Nephron progenitor cell (in vitro differentiated cells): ENCODE data around the gene DTX1.

Experiments used
- DNase-seq: peaks from one replicate; pipeline ENCODE4 v3.0.0; 2021
- H3K27ac Mint-ChIP-seq: 2 replicates; pipeline ENCODE4 v1.8.0; 2021; ENCODE audit warnings: mild to moderate bottlenecking, moderate library complexity, mixed read lengths
- H3K27me3 Mint-ChIP-seq: 2 replicates; pipeline ENCODE4 v1.8.0; 2021; ENCODE audit warnings: mild to moderate bottlenecking, low read depth, mixed read lengths; ENCODE audit not compliant: poor library complexity
- H3K36me3 Mint-ChIP-seq: 2 replicates; pipeline ENCODE4 v1.8.0; 2021; ENCODE audit warnings: low read depth, mixed read lengths
- H3K4me1 Mint-ChIP-seq: 2 replicates; pipeline ENCODE4 v1.8.0; 2021; ENCODE audit warnings: mixed read lengths
- H3K4me3 Mint-ChIP-seq: 2 replicates; pipeline ENCODE4 v1.8.0; 2021; ENCODE audit warnings: mild to moderate bottlenecking, moderate library complexity, mixed read lengths
- H3K9me3 Mint-ChIP-seq: 2 replicates; pipeline ENCODE4 v1.8.0; 2021; ENCODE audit warnings: mild to moderate bottlenecking, moderate library complexity, mixed read lengths
- TF ChIP-seq, protein P1 (sequence below): fragments of 200-600 bp; sonication (generic); IDR thresholded peaks from 2 replicates; pipeline ENCODE4 v1.5.0; 2021; ENCODE audit warnings: antibody characterized with exemption

Gene DTX1

DNA sequence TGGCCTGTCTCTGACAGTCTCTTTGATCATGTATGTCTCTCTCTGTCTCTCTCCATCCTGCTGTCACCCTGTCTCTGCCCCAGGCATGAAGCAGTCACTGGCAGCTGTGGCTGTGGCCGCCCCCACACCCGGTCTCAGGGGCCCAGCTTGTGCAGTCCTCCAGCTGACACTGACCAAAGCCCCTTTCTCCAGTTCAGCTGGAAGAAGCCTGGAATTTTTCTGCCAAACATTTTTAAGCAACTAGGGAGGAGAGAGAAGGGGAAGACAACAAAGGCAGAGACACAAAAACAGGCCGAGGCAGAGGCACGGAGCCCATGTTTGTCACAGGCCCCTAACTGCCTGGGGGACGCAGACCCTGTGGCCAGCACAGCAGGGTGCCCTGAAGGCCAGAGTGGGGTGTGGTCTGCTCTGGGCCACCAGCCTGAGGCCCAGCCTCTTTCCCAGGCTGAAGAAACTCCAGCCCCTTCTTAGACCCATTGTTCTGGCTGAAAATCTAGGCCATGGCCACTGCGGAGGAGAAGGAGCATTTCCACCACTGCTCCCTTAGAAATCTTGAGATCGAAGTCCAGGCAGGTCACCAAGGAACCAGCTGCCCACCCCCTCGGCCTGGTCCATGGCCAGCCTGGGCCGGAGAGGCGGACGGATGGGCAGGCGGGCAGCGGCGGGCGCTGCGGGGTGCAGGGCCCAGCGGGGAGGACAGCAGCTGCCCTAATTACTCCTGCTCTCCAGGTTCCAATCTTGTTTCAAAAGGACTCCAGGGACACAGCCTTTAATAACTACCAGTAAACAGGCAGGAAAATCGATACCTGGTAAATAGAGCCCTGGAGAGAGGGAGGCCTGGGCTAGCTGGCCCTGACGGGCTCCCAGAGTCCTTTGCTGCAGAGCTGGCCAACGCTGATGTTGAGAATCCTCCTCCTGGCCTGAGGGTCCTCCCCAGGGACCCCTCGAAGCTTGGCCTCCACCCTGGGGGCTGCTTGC is 14.9 kb downstream of the DTX1 start:
- Mint-ChIP-seq H3K27ac (peak overlapping the region; percentile 28), H3K36me3 (no peaks in the 10 kb centered on the region), H3K27me3 (peaks cover 62% of the 10 kb centered on the region), H3K4me3 (no peak overlapping the region), H3K4me1 (peaks cover 24% of the 10 kb centered on the region), H3K9me3 (no peaks in the 10 kb centered on the region)
- TF ChIP-seq, protein P1, sequence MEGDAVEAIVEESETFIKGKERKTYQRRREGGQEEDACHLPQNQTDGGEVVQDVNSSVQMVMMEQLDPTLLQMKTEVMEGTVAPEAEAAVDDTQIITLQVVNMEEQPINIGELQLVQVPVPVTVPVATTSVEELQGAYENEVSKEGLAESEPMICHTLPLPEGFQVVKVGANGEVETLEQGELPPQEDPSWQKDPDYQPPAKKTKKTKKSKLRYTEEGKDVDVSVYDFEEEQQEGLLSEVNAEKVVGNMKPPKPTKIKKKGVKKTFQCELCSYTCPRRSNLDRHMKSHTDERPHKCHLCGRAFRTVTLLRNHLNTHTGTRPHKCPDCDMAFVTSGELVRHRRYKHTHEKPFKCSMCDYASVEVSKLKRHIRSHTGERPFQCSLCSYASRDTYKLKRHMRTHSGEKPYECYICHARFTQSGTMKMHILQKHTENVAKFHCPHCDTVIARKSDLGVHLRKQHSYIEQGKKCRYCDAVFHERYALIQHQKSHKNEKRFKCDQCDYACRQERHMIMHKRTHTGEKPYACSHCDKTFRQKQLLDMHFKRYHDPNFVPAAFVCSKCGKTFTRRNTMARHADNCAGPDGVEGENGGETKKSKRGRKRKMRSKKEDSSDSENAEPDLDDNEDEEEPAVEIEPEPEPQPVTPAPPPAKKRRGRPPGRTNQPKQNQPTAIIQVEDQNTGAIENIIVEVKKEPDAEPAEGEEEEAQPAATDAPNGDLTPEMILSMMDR: no peak
- no peak for DNase-seq

DNA sequence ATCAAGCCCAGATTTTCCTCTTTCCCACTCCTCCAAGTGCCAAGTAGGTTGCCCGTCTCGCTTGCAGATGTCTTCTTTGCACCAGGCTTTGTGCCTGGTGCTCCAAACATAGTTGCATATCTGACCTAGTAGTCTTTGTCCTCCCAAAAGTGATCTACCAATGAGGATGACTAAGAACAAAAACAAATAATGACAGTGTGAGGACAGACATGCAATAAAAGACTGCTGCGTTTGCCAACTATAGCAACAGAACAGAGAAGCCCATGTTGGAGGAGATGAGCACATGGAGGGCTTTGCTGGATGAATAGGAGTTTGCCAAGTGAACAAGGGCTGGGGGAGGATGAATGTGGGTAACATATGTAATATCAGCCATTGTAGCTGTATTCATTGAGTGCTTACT is 15.6 kb downstream of the DTX1 start:
- H3K9me3 Mint-ChIP-seq: no peaks in the 10 kb centered on the region
- TF ChIP-seq, protein P1: no peak
- no peak for DNase-seq
- H3K27ac Mint-ChIP-seq: no peak overlapping the region
- no peak overlapping the region for H3K4me3 Mint-ChIP-seq
- no peaks in the 10 kb centered on the region for H3K36me3 Mint-ChIP-seq
- peaks cover 64% of the 10 kb centered on the region for H3K27me3 Mint-ChIP-seq
- H3K4me1 Mint-ChIP-seq: peaks cover 24% of the 10 kb centered on the region

DNA sequence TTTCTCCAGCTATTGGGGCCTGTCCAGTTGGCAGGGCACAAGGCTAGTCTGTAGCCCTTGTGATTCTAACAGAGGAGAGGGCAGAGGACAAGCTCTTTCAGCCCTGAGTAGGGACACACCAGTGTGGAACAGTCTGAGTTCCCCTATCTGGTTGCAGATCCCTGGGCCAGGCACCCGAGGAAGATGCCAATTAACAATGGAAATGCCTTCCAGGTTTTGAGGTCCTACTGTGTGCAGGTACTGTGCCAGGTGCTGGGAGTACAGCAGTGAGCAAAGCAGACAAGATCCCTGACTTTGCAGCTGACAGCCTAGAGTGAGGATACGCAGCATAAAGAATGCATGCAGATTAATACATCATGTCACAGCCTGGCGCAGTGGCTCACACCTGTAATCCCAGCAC is 17.1 kb downstream of the DTX1 start:
- peaks cover 63% of the 10 kb centered on the region for H3K27me3 Mint-ChIP-seq
- DNase-seq: no peak
- no peak overlapping the region for H3K27ac Mint-ChIP-seq
- TF ChIP-seq, protein P1: no peak
- H3K36me3 Mint-ChIP-seq: no peaks in the 10 kb centered on the region
- H3K4me1 Mint-ChIP-seq: peaks cover 24% of the 10 kb centered on the region
- no peak overlapping the region for H3K4me3 Mint-ChIP-seq
- no peaks in the 10 kb centered on the region for H3K9me3 Mint-ChIP-seq

DNA sequence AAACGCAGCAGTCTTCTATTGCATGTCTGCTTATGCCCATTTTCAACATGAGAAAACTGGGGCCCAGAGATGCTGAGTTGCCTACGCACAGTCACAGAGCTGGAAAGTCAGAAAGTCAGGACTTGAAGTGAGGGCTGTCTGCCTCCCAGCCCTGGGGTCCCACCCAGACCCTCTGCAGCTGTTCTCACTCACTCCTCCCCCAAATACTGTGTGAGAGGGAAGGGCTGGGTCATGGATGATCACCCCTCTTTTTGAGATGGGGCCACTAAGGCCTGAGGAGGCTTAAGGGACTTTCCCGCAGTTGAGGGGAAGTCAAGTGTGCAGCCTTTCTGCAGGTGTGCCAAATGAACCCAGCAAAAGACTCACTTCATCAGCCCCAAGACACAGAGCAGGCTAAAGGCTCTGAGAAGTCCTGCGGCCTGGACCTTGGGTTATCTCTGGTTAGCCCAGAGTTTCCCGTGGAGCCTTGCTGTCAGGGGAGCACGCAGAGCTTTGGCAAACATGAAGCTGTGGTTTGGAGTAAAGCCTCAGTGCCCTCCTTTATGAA is 18.7 kb downstream of the DTX1 start:
- no peak for DNase-seq
- Mint-ChIP-seq H3K4me1 (peaks cover 25% of the 10 kb centered on the region), H3K36me3 (no peaks in the 10 kb centered on the region), H3K4me3 (no peak overlapping the region), H3K27me3 (peaks cover 78% of the 10 kb centered on the region), H3K27ac (no peak overlapping the region), H3K9me3 (no peaks in the 10 kb centered on the region)
- TF ChIP-seq, protein P1: no peak

DNA sequence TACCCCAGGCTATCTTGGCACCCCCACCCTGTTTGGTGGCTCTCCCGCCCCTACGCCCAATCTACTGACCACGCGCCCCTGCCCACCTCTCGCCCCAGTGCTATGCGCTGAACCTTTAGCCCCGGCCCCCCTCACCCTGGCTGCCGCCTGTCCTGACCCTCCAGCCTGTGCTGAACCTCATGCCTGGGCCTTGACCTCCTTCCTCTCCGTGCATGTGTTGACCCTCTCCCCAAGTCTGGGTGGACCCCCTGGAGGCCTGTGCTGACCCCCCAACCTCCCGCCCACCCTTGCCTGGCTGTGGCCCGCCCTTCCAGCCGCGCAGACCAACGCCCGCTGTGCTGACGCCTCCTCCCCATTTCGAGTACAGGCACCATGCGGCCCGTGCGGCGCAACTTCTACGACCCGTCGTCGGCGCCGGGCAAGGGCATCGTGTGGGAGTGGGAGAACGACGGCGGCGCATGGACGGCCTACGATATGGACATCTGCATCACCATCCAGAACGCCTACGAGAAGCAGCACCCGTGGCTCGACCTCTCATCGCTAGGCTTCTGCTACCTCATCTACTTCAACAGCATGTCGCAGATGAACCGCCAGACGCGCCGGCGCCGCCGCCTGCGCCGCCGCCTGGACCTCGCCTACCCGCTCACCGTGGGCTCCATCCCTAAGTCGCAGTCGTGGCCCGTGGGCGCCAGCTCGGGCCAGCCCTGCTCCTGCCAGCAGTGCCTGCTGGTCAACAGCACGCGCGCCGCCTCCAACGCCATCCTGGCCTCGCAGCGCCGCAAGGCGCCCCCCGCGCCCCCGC is 20.7 kb downstream of the DTX1 start:
- TF ChIP-seq, protein P1: no peak
- DNase-seq: peak; percentile 31
- Mint-ChIP-seq H3K4me3 (peak overlapping the region; percentile 34), H3K27ac (no peak overlapping the region), H3K4me1 (peaks cover 29% of the 10 kb centered on the region), H3K9me3 (no peaks in the 10 kb centered on the region), H3K27me3 (peaks cover 92% of the 10 kb centered on the region), H3K36me3 (no peaks in the 10 kb centered on the region)
